Activated T-cell treated with anti-CD3 and anti-CD28 coated beads, Interleukin-2, amount 50 U/mL, for 4 hours (primary cell): ENCODE results near the gene PLD4. TPM values are rescaled to one million over a fixed set of nuclear protein-coding genes. Genes with fewer than 3 reads are reported as not detected.
"Not testable (repeated sequence)": the region's sequence is repeated elsewhere in the genome, so short reads cannot be mapped to it uniquely, and the experiment has no call there.

Experiments used
- ATAC-seq, 2 donors: fragments of 200-7000 bp; cut with Tn5 transposase; one replicate each; pipeline ENCODE4 v1.10.0; 2021
- DNase-seq: peaks from one replicate; pipeline ENCODE4 v3.0.0-alpha.2; 2020
- H3K27me3 Mint-ChIP-seq: one replicate; pipeline ENCODE4 v1.8.0; 2021; ENCODE audit warnings: low read depth, mixed read lengths
- H3K36me3 Mint-ChIP-seq: one replicate; pipeline ENCODE4 v1.8.0; 2022; ENCODE audit warnings: mixed read lengths; ENCODE audit not compliant: insufficient read depth
- H3K4me1 Mint-ChIP-seq: one replicate; pipeline ENCODE4 v1.8.0; 2021; ENCODE audit warnings: low read depth, mixed read lengths
- H3K4me3 Mint-ChIP-seq: one replicate; pipeline ENCODE4 v1.8.0; 2021; ENCODE audit warnings: mild to moderate bottlenecking, moderate library complexity, mixed read lengths
- H3K9me3 Mint-ChIP-seq: one replicate; pipeline ENCODE4 v1.8.0; 2021; ENCODE audit warnings: mixed read lengths
- total RNA-seq, 3 donors: library from RNA; stranded (reverse); gene quantifications; one replicate each; pipeline ENCODE4 v1.2.1, GENCODE V29; 2021

The PLD4 gene
- total RNA-seq, 3 donors from 2014 or later = 0.08 TPM; not detected in 2

GRCh38 chr14:104944436-104945205, 19.9 kb downstream of the PLD4 start:
- not testable (repeated sequence) for H3K27me3 Mint-ChIP-seq, H3K9me3 Mint-ChIP-seq, H3K4me1 Mint-ChIP-seq, ATAC-seq, DNase-seq, H3K4me3 Mint-ChIP-seq, H3K36me3 Mint-ChIP-seq

GRCh38 chr14:104945266-104945665, 20.6 kb downstream of the PLD4 start:
- not testable (repeated sequence) for H3K4me3 Mint-ChIP-seq, DNase-seq, H3K4me1 Mint-ChIP-seq, ATAC-seq, H3K9me3 Mint-ChIP-seq, H3K27me3 Mint-ChIP-seq, H3K36me3 Mint-ChIP-seq

- H3K27me3 Mint-ChIP-seq = not testable (repeated sequence)
Measured at GRCh38 chr14:104945986-104946965, 21.6 kb downstream of the PLD4 start.

GRCh38 chr14:104947201-104947600, 22.5 kb downstream of the PLD4 start:
- DNase-seq, H3K4me3 Mint-ChIP-seq, ATAC-seq, H3K27me3 Mint-ChIP-seq, H3K9me3 Mint-ChIP-seq, H3K36me3 Mint-ChIP-seq, H3K4me1 Mint-ChIP-seq: not testable (repeated sequence)

More at GRCh38 chr14:104945986-104946965, 21.6 kb downstream of the PLD4 start:
- not testable (repeated sequence) for H3K9me3 Mint-ChIP-seq, ATAC-seq, DNase-seq, H3K4me1 Mint-ChIP-seq, H3K36me3 Mint-ChIP-seq, H3K4me3 Mint-ChIP-seq

GRCh38 chr14:104947881-104948735, 23.4 kb downstream of the PLD4 start:
- not testable (repeated sequence) for H3K4me1 Mint-ChIP-seq, H3K9me3 Mint-ChIP-seq, H3K27me3 Mint-ChIP-seq, H3K4me3 Mint-ChIP-seq, DNase-seq, H3K36me3 Mint-ChIP-seq, ATAC-seq

GRCh38 chr14:104948736-104949031, 24.0 kb downstream of the PLD4 start:
- Mint-ChIP-seq H3K9me3 (no peaks in the 10 kb centered on the region), H3K27me3 (peaks cover 6% of the 10 kb centered on the region), H3K4me3 (no peak overlapping the region), H3K4me1 (no peaks in the 10 kb centered on the region), H3K36me3 (no peaks in the 10 kb centered on the region)
- ATAC-seq = no peak
- DNase-seq = no peak

GRCh38 chr14:104949406-104949955, 24.8 kb downstream of the PLD4 start:
- ATAC-seq, DNase-seq, H3K4me3 Mint-ChIP-seq: not testable (repeated sequence)

GRCh38 chr14:104950021-104950420, 25.3 kb downstream of the PLD4 start:
- H3K4me3 Mint-ChIP-seq = no peak overlapping the region
- no peaks in the 10 kb centered on the region for H3K9me3 Mint-ChIP-seq
- no peaks in the 10 kb centered on the region for H3K36me3 Mint-ChIP-seq
- peaks cover 13% of the 10 kb centered on the region for H3K27me3 Mint-ChIP-seq
- no peak for ATAC-seq
- no peaks in the 10 kb centered on the region for H3K4me1 Mint-ChIP-seq
- no peak for DNase-seq

More at GRCh38 chr14:104949406-104949955, 24.8 kb downstream of the PLD4 start:
- not testable (repeated sequence) for H3K9me3 Mint-ChIP-seq, H3K4me1 Mint-ChIP-seq, H3K36me3 Mint-ChIP-seq, H3K27me3 Mint-ChIP-seq

- not testable (repeated sequence) for DNase-seq, H3K36me3 Mint-ChIP-seq, H3K4me1 Mint-ChIP-seq, ATAC-seq, H3K4me3 Mint-ChIP-seq, H3K9me3 Mint-ChIP-seq
- peaks cover 12% of the 10 kb centered on the region for H3K27me3 Mint-ChIP-seq
Measured at GRCh38 chr14:104950701-104951100, 26.0 kb downstream of the PLD4 start.

- ATAC-seq, H3K4me1 Mint-ChIP-seq, H3K9me3 Mint-ChIP-seq, DNase-seq, H3K4me3 Mint-ChIP-seq, H3K36me3 Mint-ChIP-seq: not testable (repeated sequence)
- H3K27me3 Mint-ChIP-seq = peaks cover 17% of the 10 kb centered on the region
Measured at GRCh38 chr14:104951863-104952657, 27.4 kb downstream of the PLD4 start.

GRCh38 chr14:104953097-104953496, 28.4 kb downstream of the PLD4 start:
- DNase-seq (no peak), ATAC-seq (no peak)
- Mint-ChIP-seq H3K27me3 (peaks cover 27% of the 10 kb centered on the region), H3K4me1 (no peaks in the 10 kb centered on the region), H3K36me3 (no peaks in the 10 kb centered on the region), H3K4me3 (no peak overlapping the region), H3K9me3 (no peaks in the 10 kb centered on the region)

GRCh38 chr14:104953896-104954656, 29.4 kb downstream of the PLD4 start:
- no peaks in the 10 kb centered on the region for H3K36me3 Mint-ChIP-seq
- H3K4me1 Mint-ChIP-seq = no peaks in the 10 kb centered on the region
- H3K9me3 Mint-ChIP-seq = no peaks in the 10 kb centered on the region
- no peak overlapping the region for H3K4me3 Mint-ChIP-seq
- DNase-seq (no peak), ATAC-seq (no peak)
- peaks cover 31% of the 10 kb centered on the region for H3K27me3 Mint-ChIP-seq
